ENCODE results near the gene ATPAF2.
A peak's percentile ranks its signal among the peaks of the same experiment; 100 is the strongest.

Gene ATPAF2

GRCh38 chr17:18043491-18043890 lies 4.5 kb upstream of the ATPAF2 start:
- H3K4me2 ChIP-seq: no peak overlapping the region
- H3K36me3 ChIP-seq: peaks cover 30 to 46% (median 42%) of the 10 kb centered on the region in 11 experiments
- no peak for TF ChIP-seq Cebpa-rat (IDR thresholded peaks at IDR 0.05)
- peaks cover 6 to 37% (median 24%) of the 10 kb centered on the region in 11 experiments; a peak in 14 of 22 replicates for H4K20me1 ChIP-seq
- no peak overlapping the region for H3K4me3 ChIP-seq
- no peaks in the 10 kb centered on the region for H3K27me3 ChIP-seq
- H3K4me1 ChIP-seq: peaks cover 24 to 40% (median 29%) of the 10 kb centered on the region in 10 experiments
- no peak overlapping the region for H3K27ac ChIP-seq
- H3K9ac ChIP-seq: 0 out of 22 replicates have a peak overlapping the region, but pooled peaks of 1 of the 11 experiments have one; percentile 18
- H3K9me3 ChIP-seq (replicated peaks in 1 of 11): no peaks in the 10 kb centered on the region

GRCh38 chr17:18042983-18043382 lies 4.0 kb upstream of the ATPAF2 start:
- H3K4me1 ChIP-seq: peaks cover 29 to 45% (median 33%) of the 10 kb centered on the region in 10 experiments
- H3K9me3 ChIP-seq (replicated peaks in 1 of 11): no peaks in the 10 kb centered on the region
- no peak for TF ChIP-seq Cebpa-rat (IDR thresholded peaks at IDR 0.05)
- H3K4me3 ChIP-seq: no peak overlapping the region
- H3K27ac ChIP-seq: no peak overlapping the region
- H3K9ac ChIP-seq: peak overlapping the region in 1 of 11 experiments; percentile 26; a peak in 1 of 22 replicates
- 0 out of 22 replicates have a peak overlapping the region, but pooled peaks of 1 of the 11 experiments have one; percentile 99 for H3K4me2 ChIP-seq
- peaks cover 28 to 41% (median 36%) of the 10 kb centered on the region in 11 experiments for H3K36me3 ChIP-seq
- H3K27me3 ChIP-seq: no peaks in the 10 kb centered on the region
- peaks cover 8 to 39% (median 27%) of the 10 kb centered on the region in 11 experiments; a peak in 15 of 22 replicates for H4K20me1 ChIP-seq

DNA sequence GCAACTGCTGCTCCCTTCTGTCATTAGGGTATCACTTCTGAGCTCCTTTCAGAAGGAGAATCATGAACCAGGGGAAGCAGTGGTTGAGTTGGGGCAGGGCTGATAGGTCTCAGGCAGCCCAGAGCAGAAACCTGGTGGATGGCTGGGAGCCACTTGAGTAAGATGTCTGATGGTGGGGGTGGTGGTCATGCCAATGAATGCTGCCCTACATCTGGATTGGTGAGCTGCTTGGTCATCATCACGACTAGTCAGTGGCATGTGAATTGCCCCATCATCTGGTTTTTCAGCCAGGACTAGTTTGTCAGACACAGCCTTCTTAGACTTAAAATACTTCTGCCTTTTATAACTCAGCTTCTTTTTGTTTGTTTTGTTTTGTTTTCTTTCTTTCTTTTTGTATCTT lies 2.8 kb upstream of the ATPAF2 start:
- no peak overlapping the region for H3K4me3 ChIP-seq
- TF ChIP-seq Cebpa-rat (IDR thresholded peaks at IDR 0.05): no peak
- peak overlapping the region; percentile 56 to 99 (median 99) for H3K4me2 ChIP-seq
- H3K9ac ChIP-seq: peak overlapping the region in 2 of 11 experiments; percentile 0 to 17; a peak in 2 of 22 replicates
- no peaks in the 10 kb centered on the region for H3K27me3 ChIP-seq
- H3K36me3 ChIP-seq: peaks cover 19 to 29% (median 26%) of the 10 kb centered on the region in 11 experiments
- peaks cover 13 to 50% (median 33%) of the 10 kb centered on the region in 11 experiments; a peak in 18 of 22 replicates for H4K20me1 ChIP-seq
- peaks cover 41 to 57% (median 45%) of the 10 kb centered on the region in 10 experiments for H3K4me1 ChIP-seq
- H3K27ac ChIP-seq: peak overlapping the region in 1 of 11 experiments; percentile 29; a peak in 1 of 22 replicates
- no peaks in the 10 kb centered on the region for H3K9me3 ChIP-seq (replicated peaks in 1 of 11)

DNA sequence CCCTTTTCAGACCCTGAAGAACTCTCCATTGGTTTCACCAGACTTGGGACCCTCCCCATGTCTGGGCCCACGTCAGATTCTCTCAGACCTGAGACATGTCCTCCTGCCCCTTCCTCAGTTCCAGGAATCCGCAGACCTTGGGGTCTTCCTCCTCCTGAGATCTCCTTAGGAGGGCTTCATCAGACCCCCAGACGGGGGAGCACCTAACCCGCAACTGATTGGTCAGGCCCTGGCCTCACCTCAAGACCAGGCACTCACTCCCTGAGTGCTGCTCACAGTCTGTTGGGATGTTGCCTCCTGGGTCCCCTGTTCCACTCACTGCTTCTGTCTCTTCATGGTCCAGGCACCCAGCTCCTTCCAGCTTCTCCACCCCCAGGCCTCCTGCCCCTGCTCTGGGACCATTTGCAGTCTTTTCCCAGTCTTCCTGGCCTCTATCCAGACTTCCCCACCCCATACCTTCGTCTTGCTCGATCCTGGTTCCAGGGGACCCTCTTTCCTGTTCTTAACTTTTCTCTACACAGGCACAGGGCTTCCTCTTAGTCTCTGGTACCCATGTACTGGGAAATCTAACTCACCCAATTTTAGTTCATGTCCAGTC lies 1.4 kb upstream of the ATPAF2 start:
- H4K20me1 ChIP-seq: peaks cover 20 to 57% (median 40%) of the 10 kb centered on the region in 11 experiments; a peak in 18 of 22 replicates
- no peaks in the 10 kb centered on the region for H3K9me3 ChIP-seq (replicated peaks in 1 of 11)
- peaks cover 8 to 26% (median 13%) of the 10 kb centered on the region in 11 experiments; a peak in 20 of 22 replicates for H3K36me3 ChIP-seq
- H3K4me3 ChIP-seq: peak overlapping the region; percentile 70 to 95 (median 86)
- peak overlapping the region; percentile 75 to 85 (median 84); a peak in 21 of 22 replicates for H3K27ac ChIP-seq
- no peaks in the 10 kb centered on the region for H3K27me3 ChIP-seq
- H3K9ac ChIP-seq: peak overlapping the region; percentile 86 to 94 (median 89)
- no peak for TF ChIP-seq Cebpa-rat (IDR thresholded peaks at IDR 0.05)
- H3K4me2 ChIP-seq: peak overlapping the region; percentile 90 to 100 (median 99)
- H3K4me1 ChIP-seq: peaks cover 46 to 61% (median 49%) of the 10 kb centered on the region in 10 experiments

DNA sequence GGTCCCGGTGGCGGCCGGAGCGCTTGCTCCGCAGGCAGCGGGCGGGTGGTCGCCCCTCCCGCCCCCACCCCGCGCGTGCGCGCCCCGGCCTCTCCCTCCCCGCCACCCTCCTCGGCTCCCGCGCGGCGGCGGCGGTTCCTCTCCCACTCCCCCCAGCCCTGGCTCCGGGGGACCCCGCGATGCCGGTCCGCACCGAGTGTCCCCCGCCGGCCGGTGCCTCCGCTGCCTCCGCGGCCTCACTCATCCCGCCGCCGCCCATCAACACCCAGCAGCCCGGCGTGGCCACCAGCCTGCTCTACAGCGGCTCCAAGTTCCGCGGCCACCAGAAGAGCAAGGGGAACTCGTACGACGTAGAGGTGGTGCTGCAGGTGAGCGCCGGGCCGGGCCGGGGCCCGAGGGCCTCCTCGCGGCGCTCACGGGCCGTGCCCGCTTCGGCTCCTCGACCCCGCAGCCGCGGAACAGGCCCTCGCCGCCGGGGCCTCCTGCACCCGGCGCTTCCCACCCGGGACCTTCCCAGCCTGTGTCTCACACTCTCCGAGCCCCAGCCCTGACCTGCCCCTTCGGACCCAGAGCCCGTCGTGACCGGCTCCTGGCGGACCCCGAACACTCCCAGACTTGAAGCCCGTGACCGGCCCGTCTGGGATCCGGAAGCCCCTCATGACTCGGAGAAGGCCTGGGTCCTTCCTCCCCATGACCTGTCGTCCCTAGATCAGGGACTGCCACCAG lies 730 bp upstream of the ATPAF2 start:
- no peaks in the 10 kb centered on the region for H3K9me3 ChIP-seq (replicated peaks in 1 of 11)
- H4K20me1 ChIP-seq: peaks cover 23 to 60% (median 43%) of the 10 kb centered on the region in 11 experiments; a peak in 18 of 22 replicates
- no peak for TF ChIP-seq Cebpa-rat (IDR thresholded peaks at IDR 0.05)
- H3K9ac ChIP-seq: peak overlapping the region; percentile 86 to 94 (median 89)
- H3K4me1 ChIP-seq: peaks cover 46 to 61% (median 49%) of the 10 kb centered on the region in 10 experiments
- H3K4me3 ChIP-seq: peak overlapping the region; percentile 70 to 95 (median 86)
- peak overlapping the region; percentile 75 to 85 (median 84) for H3K27ac ChIP-seq
- H3K36me3 ChIP-seq: peaks cover 1 to 21% (median 7%) of the 10 kb centered on the region in 11 experiments; a peak in 15 of 22 replicates
- H3K27me3 ChIP-seq: no peaks in the 10 kb centered on the region
- H3K4me2 ChIP-seq: peak overlapping the region; percentile 90 to 100 (median 99)

DNA sequence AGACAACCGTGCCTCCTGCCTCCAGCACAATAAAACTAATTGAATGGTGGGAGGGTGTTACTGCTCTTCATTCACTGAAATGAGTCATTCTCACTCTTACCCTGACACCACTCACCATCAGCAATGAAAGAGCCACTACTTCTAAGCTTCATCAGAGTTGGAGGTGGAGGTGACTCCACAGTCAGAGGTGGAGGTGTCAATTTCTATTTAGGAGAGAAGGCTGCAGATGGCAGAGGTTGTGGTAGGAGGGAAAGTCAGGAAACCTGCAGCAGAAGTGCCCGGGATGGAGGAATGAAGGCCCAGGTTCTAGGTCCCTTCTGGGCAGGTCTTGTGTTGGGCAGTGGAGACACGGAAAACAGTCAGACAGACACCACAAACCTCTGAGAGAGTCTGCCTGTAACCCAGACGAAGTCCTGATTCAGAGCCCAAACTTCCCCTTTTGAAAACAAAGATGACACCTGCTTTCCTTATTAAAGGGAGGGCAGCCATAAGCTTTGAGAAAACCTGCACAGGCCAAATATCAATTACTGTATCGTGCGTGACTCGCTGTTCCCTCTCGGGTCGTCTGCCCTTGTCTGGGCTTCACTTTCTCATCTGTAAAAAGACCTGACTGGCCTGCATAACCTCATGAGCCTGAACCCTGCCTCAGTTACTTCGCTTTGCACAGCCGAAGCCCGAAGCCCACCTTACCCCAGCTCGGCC lies 668 bp downstream of the ATPAF2 start:
- H4K20me1 ChIP-seq: peaks cover 31 to 57% (median 46%) of the 10 kb centered on the region in 11 experiments; a peak in 19 of 22 replicates
- H3K9ac ChIP-seq: peak overlapping the region; percentile 70 to 94 (median 89)
- H3K36me3 ChIP-seq: 0 out of 22 replicates have a peak, but pooled peaks cover 0 to 12% (median 0%) of the 10 kb centered on the region in 11 experiments
- H3K27ac ChIP-seq: peak overlapping the region; percentile 31 to 85 (median 76); a peak in 21 of 22 replicates
- no peak for TF ChIP-seq Cebpa-rat (IDR thresholded peaks at IDR 0.05)
- H3K4me1 ChIP-seq: peaks cover 48 to 61% (median 52%) of the 10 kb centered on the region in 10 experiments
- H3K27me3 ChIP-seq: no peaks in the 10 kb centered on the region
- no peaks in the 10 kb centered on the region for H3K9me3 ChIP-seq (replicated peaks in 1 of 11)
- H3K4me2 ChIP-seq: peak overlapping the region; percentile 90 to 99 (median 95)
- peak overlapping the region; percentile 70 to 95 (median 86) for H3K4me3 ChIP-seq

GRCh38 chr17:18037486-18037885 lies 1.5 kb downstream of the ATPAF2 start:
- H3K4me1 ChIP-seq: peaks cover 53 to 65% (median 56%) of the 10 kb centered on the region in 10 experiments
- no peak for TF ChIP-seq Cebpa-rat (IDR thresholded peaks at IDR 0.05)
- H3K9me3 ChIP-seq (replicated peaks in 1 of 11): no peaks in the 10 kb centered on the region
- H3K9ac ChIP-seq: peak overlapping the region; percentile 5 to 94 (median 88); a peak in 18 of 22 replicates
- H3K36me3 ChIP-seq: 0 out of 22 replicates have a peak, but pooled peaks cover 0 to 12% (median 0%) of the 10 kb centered on the region in 11 experiments
- peaks cover 26 to 58% (median 51%) of the 10 kb centered on the region in 11 experiments; a peak in 20 of 22 replicates for H4K20me1 ChIP-seq
- peak overlapping the region; percentile 70 to 95 (median 86); a peak in 16 of 20 replicates for H3K4me3 ChIP-seq
- H3K27ac ChIP-seq: peak overlapping the region in 8 of 11 experiments; percentile 5 to 85 (median 76); a peak in 13 of 22 replicates
- peak overlapping the region; percentile 90 to 99 (median 95) for H3K4me2 ChIP-seq
- H3K27me3 ChIP-seq: no peaks in the 10 kb centered on the region

- H3K4me1 ChIP-seq: peaks cover 51 to 64% (median 57%) of the 10 kb centered on the region in 10 experiments
- H3K9ac ChIP-seq: no peak overlapping the region
- 0 out of 22 replicates have a peak, but pooled peaks cover 0 to 12% (median 0%) of the 10 kb centered on the region in 11 experiments for H3K36me3 ChIP-seq
- H3K27me3 ChIP-seq: no peaks in the 10 kb centered on the region
- peaks cover 23 to 66% (median 46%) of the 10 kb centered on the region in 11 experiments; a peak in 20 of 22 replicates for H4K20me1 ChIP-seq
- no peak overlapping the region for H3K4me2 ChIP-seq
- TF ChIP-seq Cebpa-rat (IDR thresholded peaks at IDR 0.05): no peak
- H3K27ac ChIP-seq: no peak overlapping the region
- no peak overlapping the region for H3K4me3 ChIP-seq
- H3K9me3 ChIP-seq (replicated peaks in 1 of 11): no peaks in the 10 kb centered on the region
These were observed 3.3 kb downstream of the ATPAF2 start for GRCh38 chr17:18035704-18036103.

Data from BLaER1 treated with 17β-estradiol and CSF1 and Interleukin-3, amounts not matched to agents 10 nM and 100 nM (cell line).